ENCODE measurements around the gene MPZL2. TPM values are rescaled to one million over a fixed set of nuclear protein-coding genes. Genes with fewer than 3 reads are reported as not detected.
"Not testable (repeated sequence)": the region's sequence is repeated elsewhere in the genome, so short reads cannot be mapped to it uniquely, and the experiment has no call there.

The MPZL2 gene
- total and polyA plus RNA-seq, 9 of the 15 experiments (the other 6 are each of a cell fraction or from before 2014, with no cell fraction given) = 0.09 to 0.28 (median 0.18) TPM; not detected in 2

GRCh38 chr11:118310271-118310670 is 46.2 kb upstream of the MPZL2 start:
- ChIA-PET POLR2A (no interaction called here), CTCF (ENCODE audit: low intra/inter-chr PET ratio) (no interaction called here)

DNA sequence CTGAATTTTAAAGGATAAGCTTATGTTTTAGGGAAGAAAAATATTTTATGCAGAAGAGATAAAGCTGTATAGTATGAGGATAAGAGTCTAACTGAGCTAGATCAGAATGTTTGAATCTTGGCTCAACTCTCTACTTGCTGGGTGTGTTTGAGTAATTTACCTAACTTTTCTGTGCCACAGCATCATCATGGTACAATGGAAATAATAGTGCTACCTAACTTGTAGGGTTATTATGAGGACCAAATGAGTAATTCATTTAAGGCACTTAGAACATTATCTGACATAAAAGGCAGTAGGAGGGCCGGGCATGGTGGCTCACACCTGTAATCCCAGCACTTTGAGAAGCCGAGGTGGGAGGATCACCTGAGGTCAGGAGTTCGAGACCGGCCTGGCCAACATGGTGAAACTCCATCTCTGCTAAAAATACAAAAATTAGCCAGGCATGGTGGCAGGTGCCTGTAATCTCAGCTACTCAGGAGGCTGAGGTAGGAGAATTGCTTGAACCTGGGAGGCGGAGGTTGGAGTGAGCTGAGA is 45.0 kb upstream of the MPZL2 start:
- H3K27ac ChIP-seq (ENCODE audit: extremely low read depth, low read depth, low read length); H3K4me2 ChIP-seq (ENCODE audit: insufficient read depth, low read length); H3K9ac ChIP-seq (ENCODE audit: insufficient read depth in 1 of 2, low read depth in 2 of 2, low read length in 2 of 2); H3K27me3 ChIP-seq (ENCODE audit: control insufficient read depth in 2 of 2, insufficient read depth in 2 of 2, low read length in 2 of 2); in situ Hi-C loops (cut with MboI); intact Hi-C loops (cut with micrococcal nuclease); H3K36me3 ChIP-seq (ENCODE audit: control insufficient read depth, insufficient read depth, low read length); H3K79me2 ChIP-seq (ENCODE audit: control insufficient read depth, insufficient read depth, low read length); H3K9me1 ChIP-seq (ENCODE audit: control insufficient read depth, insufficient read depth, low read length); ATAC-seq; H4K20me1 ChIP-seq (replicated peaks; ENCODE audit: control insufficient read depth, insufficient read depth, low read length); FAIRE-seq; H3K4me3 ChIP-seq; BruUV-seq (replicated peaks); DNase-seq (ENCODE audit: extremely low read depth in 1 of 4, low spot score in 3 of 4); H3K9me3 ChIP-seq (replicated peaks; ENCODE audit: control insufficient read depth, insufficient read depth, low read depth, low read length); H2AFZ ChIP-seq (ENCODE audit: low read depth, low read length); CTCF ChIA-PET (ENCODE audit: low intra/inter-chr PET ratio): not testable (repeated sequence)
- WGBS (ENCODE audit: insufficient coverage, low coverage, missing lambda C conversion rate) = 54% methylated on average over 5 of the region's 5 CpGs
- POLR2A ChIA-PET = interaction anchor here (0.6 to 1.0 kb wide), 3 partner anchors 10 to 110 kb away, joined by 3 to 5 read pairs (median 5); no protein-coding TSS in a partner anchor
- H3K4me1 ChIP-seq (replicated peaks in 1 of 2; ENCODE audit: control insufficient read depth in 2 of 2, insufficient read depth in 2 of 2, low read length in 2 of 2) = peaks cover 0 to 21% of the 10 kb centered on the region in 2 experiments; a peak in 3 of 5 replicates

More at GRCh38 chr11:118310271-118310670, 46.2 kb upstream of the MPZL2 start:
- Histone ChIP-seq H3K9me3 (replicated peaks; ENCODE audit: control insufficient read depth, insufficient read depth, low read depth, low read length) (no peaks in the 10 kb centered on the region), H3K79me2 (ENCODE audit: control insufficient read depth, insufficient read depth, low read length) (no peaks in the 10 kb centered on the region), H3K9ac (ENCODE audit: insufficient read depth in 1 of 2, low read depth in 2 of 2, low read length in 2 of 2) (no peak overlapping the region), H3K27me3 (ENCODE audit: control insufficient read depth in 2 of 2, insufficient read depth in 2 of 2, low read length in 2 of 2) (peaks cover 0 to 7% of the 10 kb centered on the region in 2 experiments; a peak in 1 of 5 replicates), H3K4me1 (replicated peaks in 1 of 2; ENCODE audit: control insufficient read depth in 2 of 2, insufficient read depth in 2 of 2, low read length in 2 of 2) (peaks cover 0 to 25% of the 10 kb centered on the region in 2 experiments; a peak in 4 of 5 replicates), H3K4me2 (ENCODE audit: insufficient read depth, low read length) (no peak overlapping the region), H3K9me1 (ENCODE audit: control insufficient read depth, insufficient read depth, low read length) (no peaks in the 10 kb centered on the region), H3K4me3 (no peak overlapping the region), H3K27ac (ENCODE audit: extremely low read depth, low read depth, low read length) (no peak overlapping the region), H2AFZ (ENCODE audit: low read depth, low read length) (no peak overlapping the region), H3K36me3 (ENCODE audit: control insufficient read depth, insufficient read depth, low read length) (no peaks in the 10 kb centered on the region), H4K20me1 (replicated peaks; ENCODE audit: control insufficient read depth, insufficient read depth, low read length) (no peaks in the 10 kb centered on the region)
- no TSS peak for BruUV-seq (replicated peaks)
- TF ChIP-seq RBM25 (IDR thresholded peaks at IDR 0.05; ENCODE audit: low read depth, low read length, severe bottlenecking) = peak; percentile 50
- no peak for TF ChIP-seq KAT7 (CRISPR knock-in tag; IDR thresholded peaks at IDR 0.05; ENCODE audit: borderline replicate concordance)
- peak; percentile 16 to 26; a peak in 1 of 4 replicates for TF ChIP-seq KDM1A (IDR thresholded peaks at IDR 0.05)
- peak; percentile 99 for TF ChIP-seq ZNF146 (CRISPR knock-in tag; IDR thresholded peaks at IDR 0.05; ENCODE audit: unreplicated experiment)
- TF ChIP-seq BCOR (IDR thresholded peaks at IDR 0.05) = peak; percentile 47; the same call in 1 of the 2 replicates
- 49% methylated on average over 3 of the region's 3 CpGs for WGBS (ENCODE audit: insufficient coverage, low coverage, missing lambda C conversion rate)
- FAIRE-seq = no peak
- DNase-seq (ENCODE audit: extremely low read depth in 1 of 4, low spot score in 3 of 4) = no peak
- intact Hi-C loops (cut with micrococcal nuclease) = loop anchor here (5.0 kb wide), 1 partner anchor 37 kb away; no protein-coding TSS in a partner anchor
- in situ Hi-C loops (cut with MboI) = no loop called here
- no peak for ATAC-seq

Data from K562 (cell line).